Right ventricle myocardium inferior (tissue), 1 donor: ENCODE results near the gene PALM3. TPM values are rescaled to one million over a fixed set of nuclear protein-coding genes. Genes with fewer than 3 reads are reported as not detected.
"Not testable (repeated sequence)": the region's sequence is repeated elsewhere in the genome, so short reads cannot be mapped to it uniquely, and the experiment has no call there.

ENCODE experiments used
- ATAC-seq: fragments of 200-7000 bp; cut with Tn5 transposase; one replicate; pipeline ENCODE4 v1.9.1; 2020; ENCODE audit warnings: mild to moderate bottlenecking, moderate library complexity
- DNase-seq: peaks from one replicate; pipeline ENCODE4 v3.0.0; 2021; ENCODE audit errors: missing footprints
- intact Hi-C: fragments of 100-400 bp; cut with DNase I; formaldehyde crosslinking; loops from one replicate; pipeline ENCODE4 v1.11.0; 2022
- total RNA-seq: library from RNA; stranded (reverse); fragmentation: NEBNext Ultra II Directional; extraction: Animal tissue kit (Norgen Biotek cat#: 25700); gene quantifications from one replicate; pipeline ENCODE4 v1.2.1, GENCODE V29; 2021
- donor health status: DM: no; HTN: yes; CAD: no; lungs with severe emphysema.

The PALM3 gene
- total RNA-seq, 1 donor from 2014 or later, result 0.41 TPM

DNA sequence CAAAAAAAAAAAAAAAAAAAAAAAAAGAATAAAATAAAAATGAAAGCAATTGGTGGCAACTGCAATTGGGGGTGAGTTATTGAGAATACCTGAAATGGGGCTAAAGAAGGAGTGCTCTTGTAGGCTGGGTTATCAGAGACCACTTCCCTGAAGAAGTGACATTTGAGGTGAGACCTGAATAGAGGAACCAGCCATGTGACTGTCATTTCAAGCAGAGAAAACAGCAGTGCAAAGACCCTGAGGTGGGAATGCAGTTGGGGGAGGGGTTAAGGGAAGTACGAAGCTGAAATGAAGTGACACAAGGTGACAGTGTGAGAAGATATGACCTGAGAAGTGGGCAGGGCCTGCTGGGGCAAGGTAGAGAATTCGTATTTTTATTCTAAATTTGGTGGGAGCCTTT is 4.3 kb upstream of the PALM3 start:
- intact Hi-C loops, result no loop called here
- DNase-seq (no peak), ATAC-seq (no peak)

DNA sequence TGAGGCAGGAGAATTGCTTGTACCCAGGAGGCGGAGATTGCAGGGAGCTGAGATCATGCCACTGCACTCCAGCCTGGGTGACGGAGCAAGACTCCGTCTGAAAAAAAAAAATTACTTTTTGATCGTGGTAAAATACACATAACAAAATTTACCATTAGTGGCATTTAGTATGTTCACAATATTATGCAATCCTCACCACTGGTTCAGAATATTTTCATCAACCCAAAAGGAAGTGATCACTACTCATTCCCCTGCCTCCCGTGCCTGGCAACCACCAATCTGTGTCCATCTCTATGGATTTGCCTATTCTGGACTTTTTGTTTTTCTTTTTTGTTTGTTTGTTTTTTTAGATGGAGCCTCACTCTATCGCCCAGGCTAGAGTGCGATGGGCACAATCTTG is 1.2 kb upstream of the PALM3 start:
- ATAC-seq (no peak), DNase-seq (no peak)
- intact Hi-C loops, result no loop called here

- ATAC-seq, result no peak
- intact Hi-C loops, result no loop called here
- no peak for DNase-seq
Measured at GRCh38 chr19:14062558-14062855, 631 bp upstream of the PALM3 start.

DNA sequence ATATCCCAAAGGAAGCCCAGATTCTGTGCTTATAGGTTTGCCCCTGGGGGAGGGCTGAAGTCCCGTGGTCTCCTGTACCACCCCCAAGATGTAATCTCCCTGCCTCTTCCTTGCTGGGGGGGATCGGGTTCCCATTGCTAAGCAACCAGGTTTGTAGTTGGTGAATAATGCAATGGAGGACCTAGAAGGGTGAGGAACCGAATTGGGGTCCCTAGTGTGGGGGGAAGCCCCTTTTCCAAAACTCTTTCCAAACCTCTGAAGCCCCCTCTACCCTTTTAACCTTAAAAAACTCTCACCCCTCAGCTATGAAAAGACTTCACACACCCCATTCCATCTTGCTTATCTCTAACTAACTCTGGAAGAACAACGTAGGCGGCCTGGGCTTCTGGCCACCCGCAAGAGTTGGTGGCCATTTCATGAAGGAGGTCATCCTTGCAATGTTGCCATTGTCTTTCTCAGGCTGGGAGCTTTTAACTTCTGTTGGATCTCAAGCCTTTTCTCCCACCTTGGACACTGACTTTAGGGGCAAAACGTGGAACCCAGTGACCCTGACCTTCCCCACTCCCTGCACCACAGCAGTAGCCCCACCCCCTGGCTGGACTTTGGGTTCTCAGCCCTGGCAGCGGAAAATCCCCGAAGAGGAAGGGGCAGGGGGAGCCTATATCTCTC is 661 bp downstream of the PALM3 start:
- intact Hi-C loops, result no loop called here
- DNase-seq, result no peak

DNA sequence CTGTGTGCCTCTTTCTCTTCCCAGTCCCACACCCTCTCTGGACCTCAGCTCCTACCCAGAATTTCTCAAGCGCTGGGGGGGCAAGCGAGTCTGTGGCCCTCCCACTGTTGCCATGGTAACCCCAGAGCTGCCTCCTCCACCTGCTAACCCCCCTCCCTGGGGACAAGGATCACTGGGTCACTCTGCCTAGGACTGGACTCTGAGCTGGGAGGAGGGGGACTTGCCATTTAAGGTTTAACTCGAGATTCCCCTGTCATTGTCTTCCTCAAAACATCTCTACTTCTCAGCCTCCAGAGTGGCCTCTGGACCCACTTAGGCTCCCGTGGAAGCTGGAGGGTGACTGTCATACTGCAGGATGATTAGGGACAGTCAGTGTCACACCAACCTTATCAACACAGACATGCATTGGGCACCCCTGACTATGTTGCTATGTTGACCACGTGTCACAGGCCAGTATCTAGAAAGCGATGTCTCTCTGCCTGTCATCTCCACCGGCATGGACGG is 2.2 kb downstream of the PALM3 start:
- no peak for DNase-seq
- intact Hi-C loops, result no loop called here
- no peak for ATAC-seq

More for the DNA sequence above, 661 bp downstream of the PALM3 start:
- no peak for ATAC-seq

GRCh38 chr19:14059093-14059480 is 2.8 kb downstream of the PALM3 start:
- DNase-seq (no peak), ATAC-seq (no peak)
- intact Hi-C loops, result no loop called here

- DNase-seq (no peak), ATAC-seq (no peak)
- intact Hi-C loops, result no loop called here
Measured at GRCh38 chr19:14058182-14059092, 3.4 kb downstream of the PALM3 start.

GRCh38 chr19:14056741-14057356 is 5.0 kb downstream of the PALM3 start:
- intact Hi-C loops, result no loop called here
- ATAC-seq (no peak), DNase-seq (no peak)

DNA sequence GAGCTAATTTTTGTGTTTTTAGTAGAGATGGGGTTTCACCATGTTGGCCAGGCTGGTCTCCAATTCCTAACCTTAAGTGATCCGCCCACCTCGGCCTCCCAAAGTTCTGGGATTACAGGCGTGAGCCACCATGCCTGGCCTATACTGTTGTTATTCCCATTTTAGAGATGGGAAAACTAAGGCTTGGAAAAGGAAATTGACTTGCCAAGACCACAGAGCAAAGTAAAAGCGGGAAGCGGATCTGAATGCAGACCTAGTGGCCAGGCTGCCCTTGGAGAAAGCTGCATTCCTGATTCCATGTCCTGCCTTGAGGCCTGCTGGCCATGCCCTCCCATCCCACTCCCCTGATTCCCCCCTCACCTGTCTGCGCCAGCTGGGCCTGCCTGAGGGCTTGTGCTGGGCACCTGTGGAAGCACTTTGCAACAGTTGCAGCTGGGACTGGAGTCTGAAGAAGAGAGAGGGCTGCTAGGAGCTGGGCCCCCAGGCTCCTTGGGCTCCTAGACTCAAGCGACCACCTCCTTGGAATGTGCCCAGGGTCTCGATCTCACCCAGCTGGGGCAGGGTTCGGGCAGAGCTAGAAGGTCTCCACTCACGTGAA is 5.7 kb downstream of the PALM3 start:
- intact Hi-C loops, result no loop called here
- DNase-seq (no peak), ATAC-seq (no peak)

GRCh38 chr19:14055396-14055795 is 6.5 kb downstream of the PALM3 start:
- DNase-seq (no peak), ATAC-seq (no peak)
- intact Hi-C loops, result no loop called here

DNA sequence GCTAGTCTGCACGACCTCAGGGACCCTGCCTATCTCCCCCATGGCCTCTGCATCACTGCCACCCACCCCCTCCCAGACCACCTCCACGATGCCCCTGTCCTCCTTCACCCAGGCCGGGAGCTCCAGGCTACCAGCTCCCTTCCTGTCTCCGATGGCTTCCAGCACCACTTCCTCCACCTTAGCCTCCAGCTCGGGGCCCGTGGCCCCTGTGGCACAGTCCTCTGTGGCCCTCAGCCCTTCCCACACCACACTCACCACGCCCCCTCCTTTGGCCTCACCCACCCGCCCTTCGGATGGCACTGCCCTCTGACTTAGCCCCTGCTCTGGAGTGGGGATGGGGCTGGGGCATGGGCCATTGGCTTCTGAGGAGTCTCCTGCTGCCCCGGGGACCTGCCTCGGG is 7.2 kb downstream of the PALM3 start:
- ATAC-seq (no peak), DNase-seq (no peak)
- intact Hi-C loops, result no loop called here

- DNase-seq (no peak), ATAC-seq (no peak)
- intact Hi-C loops, result no loop called here
Measured at GRCh38 chr19:14054099-14054498, 7.8 kb downstream of the PALM3 start.

- DNase-seq (no peak), ATAC-seq (no peak)
- intact Hi-C loops, result no loop called here
Measured at GRCh38 chr19:14053500-14053899, 8.4 kb downstream of the PALM3 start.

DNA sequence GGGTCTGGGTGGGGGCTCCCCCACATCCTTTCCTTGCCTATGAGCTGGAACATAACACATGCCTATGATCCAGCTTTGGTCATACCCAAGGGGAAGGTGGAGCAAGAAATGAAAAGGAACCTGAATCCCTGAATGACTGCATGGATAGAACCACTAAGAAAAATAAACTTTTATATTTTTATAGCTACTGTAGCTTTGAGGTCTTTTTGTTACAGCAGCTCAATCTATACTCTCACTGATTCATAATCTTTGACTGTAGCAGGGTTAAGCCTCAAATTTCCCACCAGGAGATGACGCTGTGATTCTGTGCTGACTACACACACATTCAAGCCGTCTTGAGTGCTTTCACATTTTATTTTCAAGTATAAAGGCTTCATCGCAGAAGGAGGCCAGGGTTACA is 8.8 kb downstream of the PALM3 start:
- DNase-seq, result no peak
- no peak for ATAC-seq
- intact Hi-C loops, result no loop called here

DNA sequence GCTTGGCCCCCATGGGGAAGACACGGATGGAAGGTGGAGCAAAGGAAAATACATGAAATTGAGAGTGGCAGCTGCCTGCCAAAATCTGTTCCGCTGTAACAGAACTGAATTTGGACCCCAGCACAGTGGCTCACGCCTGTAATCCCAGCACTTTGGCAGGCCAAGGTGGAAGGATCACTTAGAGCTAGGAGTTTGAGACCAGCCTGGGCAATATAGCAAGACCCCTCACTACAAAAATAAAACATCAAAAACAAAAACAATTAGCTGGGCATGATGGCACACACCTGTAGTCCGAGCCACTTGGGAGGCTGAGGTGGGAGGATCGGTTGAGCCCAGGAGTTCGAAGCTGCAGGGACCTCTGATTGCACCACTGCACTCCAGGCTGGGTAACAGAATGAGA is 9.4 kb downstream of the PALM3 start:
- ATAC-seq (no peak), DNase-seq (no peak)
- intact Hi-C loops, result no loop called here

- ATAC-seq (no peak), DNase-seq (no peak)
- intact Hi-C loops, result no loop called here
Measured at GRCh38 chr19:14051980-14052379, 9.9 kb downstream of the PALM3 start.

GRCh38 chr19:14050961-14051360 is 10.9 kb downstream of the PALM3 start:
- DNase-seq, ATAC-seq, intact Hi-C loops: not testable (repeated sequence)

GRCh38 chr19:14050512-14050911 is 11.4 kb downstream of the PALM3 start:
- no peak for DNase-seq
- ATAC-seq, result no peak
- intact Hi-C loops, result no loop called here

GRCh38 chr19:14048443-14049153 is 13.3 kb downstream of the PALM3 start:
- peak; percentile 80 for DNase-seq
- peak; percentile 50 for ATAC-seq
- intact Hi-C loops, result no loop called here
